ENCODE results near the gene ALPP. TPM values are rescaled to one million over a fixed set of nuclear protein-coding genes. Genes with fewer than 3 reads are reported as not detected.
"Not testable (repeated sequence)": the region's sequence is repeated elsewhere in the genome, so short reads cannot be mapped to it uniquely, and the experiment has no call there.

The ALPP gene
- total RNA-seq, 1 experiment from 2014 or later: 0.45 TPM

DNA sequence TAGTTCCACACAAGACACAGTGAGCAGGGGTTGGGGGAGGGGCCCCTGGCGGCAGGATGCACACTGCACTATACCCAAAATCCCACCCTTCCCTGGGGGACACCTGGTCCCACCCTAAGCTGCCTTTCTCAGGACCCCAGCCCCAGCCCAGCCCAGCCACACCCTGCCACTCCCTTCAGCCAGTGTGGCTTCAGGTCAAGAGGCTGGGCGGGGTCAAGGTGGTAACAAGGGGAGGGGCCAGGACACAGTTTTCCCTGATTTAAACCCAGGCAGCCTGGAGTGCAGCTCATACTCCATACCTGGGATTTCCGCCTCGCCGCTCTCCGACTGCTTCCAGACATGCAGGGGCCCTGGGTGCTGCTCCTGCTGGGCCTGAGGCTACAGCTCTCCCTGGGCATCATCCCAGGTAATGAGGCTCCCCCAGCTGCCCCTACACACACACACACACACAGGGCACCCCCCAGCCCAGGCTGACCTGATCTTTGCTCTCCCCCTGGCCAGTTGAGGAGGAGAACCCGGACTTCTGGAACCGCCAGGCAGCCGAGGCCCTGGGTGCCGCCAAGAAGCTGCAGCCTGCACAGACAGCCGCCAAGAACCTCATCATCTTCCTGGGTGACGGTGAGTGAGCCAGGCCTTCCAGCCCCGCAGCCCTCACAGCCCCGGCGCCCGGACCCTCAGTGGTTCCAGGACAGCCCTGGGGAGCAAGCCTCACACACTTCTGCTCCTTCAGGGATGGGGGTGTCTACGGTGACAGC, 28.2 kb downstream of the ALPP start, which contains the start of gene ALPG:
Gene ALPG (plus strand): TSS at position 289 of the 755 bp plus-strand sequence. CDS start 51 bp downstream, at position 340.
- Histone ChIP-seq H3K9me3 (replicated peaks) (no peaks in the 10 kb centered on the region), H3K4me3 (no peak within 1 kb of the TSS), H3K36me3 (no peaks in the 10 kb centered on the region), H3K27me3 (replicated peaks) (peaks cover 4% of the 10 kb centered on the region; the same call in 1 of the 2 replicates), H3K4me1 (replicated peaks) (no peaks in the 10 kb centered on the region), H3K27ac (no peak within 1 kb of the TSS)
- DNase-seq (ENCODE audit: low read depth in 1 of 2, low spot score in 2 of 2): no peak

DNA sequence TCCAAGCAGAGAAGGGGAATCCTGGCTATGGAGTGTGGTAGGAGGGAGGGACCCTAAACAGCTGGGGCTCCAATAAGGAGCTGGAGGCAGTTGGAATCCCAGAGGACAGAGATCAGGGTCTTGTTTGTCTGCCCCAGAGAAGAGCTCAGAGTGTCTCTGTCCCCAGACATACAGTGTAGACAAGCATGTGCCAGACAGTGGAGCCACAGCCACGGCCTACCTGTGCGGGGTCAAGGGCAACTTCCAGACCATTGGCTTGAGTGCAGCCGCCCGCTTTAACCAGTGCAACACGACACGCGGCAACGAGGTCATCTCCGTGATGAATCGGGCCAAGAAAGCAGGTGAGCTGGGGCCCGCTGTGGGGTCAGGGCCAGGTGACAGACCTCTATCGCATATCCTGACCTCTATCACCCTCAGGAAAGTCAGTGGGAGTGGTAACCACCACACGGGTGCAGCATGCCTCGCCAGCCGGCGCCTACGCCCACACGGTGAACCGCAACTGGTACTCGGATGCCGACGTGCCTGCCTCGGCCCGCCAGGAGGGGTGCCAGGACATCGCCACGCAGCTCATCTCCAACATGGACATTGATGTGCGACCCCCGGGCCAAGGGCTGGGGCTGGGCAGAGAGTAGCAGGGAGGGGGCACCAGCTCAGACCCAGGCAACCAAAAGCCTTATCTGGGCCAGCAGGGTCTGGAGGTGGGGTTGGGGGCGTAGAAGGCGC, 29.0 kb downstream of the ALPP start:
- not testable (repeated sequence) for H3K9me3 ChIP-seq (replicated peaks); DNase-seq (ENCODE audit: low read depth in 1 of 2, low spot score in 2 of 2); H3K36me3 ChIP-seq; H3K4me3 ChIP-seq; H3K4me1 ChIP-seq (replicated peaks); H3K27ac ChIP-seq
- H3K27me3 ChIP-seq (replicated peaks): peaks cover 10% of the 10 kb centered on the region

DNA sequence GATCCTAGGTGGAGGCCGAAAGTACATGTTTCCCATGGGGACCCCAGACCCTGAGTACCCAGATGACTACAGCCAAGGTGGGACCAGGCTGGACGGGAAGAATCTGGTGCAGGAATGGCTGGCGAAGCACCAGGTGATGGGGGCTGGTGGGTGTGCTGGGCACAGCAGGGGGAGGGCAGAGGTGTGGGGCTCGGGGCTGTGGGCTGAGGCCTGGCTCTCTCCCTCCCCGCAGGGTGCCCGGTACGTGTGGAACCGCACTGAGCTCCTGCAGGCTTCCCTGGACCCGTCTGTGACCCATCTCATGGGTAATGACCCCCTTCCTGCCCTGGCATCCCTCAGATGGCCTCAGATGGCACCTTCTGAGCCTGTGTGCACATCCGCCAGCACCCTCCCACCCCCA, 29.7 kb downstream of the ALPP start:
- not testable (repeated sequence) for H3K4me1 ChIP-seq (replicated peaks); H3K9me3 ChIP-seq (replicated peaks); DNase-seq (ENCODE audit: low read depth in 1 of 2, low spot score in 2 of 2); H3K27ac ChIP-seq; H3K36me3 ChIP-seq; H3K4me3 ChIP-seq
- H3K27me3 ChIP-seq (replicated peaks): peaks cover 17% of the 10 kb centered on the region

DNA sequence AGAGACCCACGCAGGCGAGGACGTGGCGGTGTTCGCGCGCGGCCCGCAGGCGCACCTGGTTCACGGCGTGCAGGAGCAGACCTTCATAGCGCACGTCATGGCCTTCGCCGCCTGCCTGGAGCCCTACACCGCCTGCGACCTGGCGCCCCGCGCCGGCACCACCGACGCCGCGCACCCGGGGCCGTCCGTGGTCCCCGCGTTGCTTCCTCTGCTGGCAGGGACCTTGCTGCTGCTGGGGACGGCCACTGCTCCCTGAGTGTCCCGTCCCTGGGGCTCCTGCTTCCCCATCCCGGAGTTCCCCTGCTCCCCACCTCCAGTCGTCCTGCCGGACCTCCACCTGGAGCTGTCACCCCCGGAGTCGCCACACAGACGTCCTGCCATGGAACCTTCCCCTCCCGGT, 31.1 kb downstream of the ALPP start:
- DNase-seq (ENCODE audit: low read depth in 1 of 2, low spot score in 2 of 2); H3K9me3 ChIP-seq (replicated peaks); H3K27ac ChIP-seq; H3K4me3 ChIP-seq; H3K36me3 ChIP-seq; H3K4me1 ChIP-seq (replicated peaks): not testable (repeated sequence)
- H3K27me3 ChIP-seq (replicated peaks): peaks cover 20% of the 10 kb centered on the region

DNA sequence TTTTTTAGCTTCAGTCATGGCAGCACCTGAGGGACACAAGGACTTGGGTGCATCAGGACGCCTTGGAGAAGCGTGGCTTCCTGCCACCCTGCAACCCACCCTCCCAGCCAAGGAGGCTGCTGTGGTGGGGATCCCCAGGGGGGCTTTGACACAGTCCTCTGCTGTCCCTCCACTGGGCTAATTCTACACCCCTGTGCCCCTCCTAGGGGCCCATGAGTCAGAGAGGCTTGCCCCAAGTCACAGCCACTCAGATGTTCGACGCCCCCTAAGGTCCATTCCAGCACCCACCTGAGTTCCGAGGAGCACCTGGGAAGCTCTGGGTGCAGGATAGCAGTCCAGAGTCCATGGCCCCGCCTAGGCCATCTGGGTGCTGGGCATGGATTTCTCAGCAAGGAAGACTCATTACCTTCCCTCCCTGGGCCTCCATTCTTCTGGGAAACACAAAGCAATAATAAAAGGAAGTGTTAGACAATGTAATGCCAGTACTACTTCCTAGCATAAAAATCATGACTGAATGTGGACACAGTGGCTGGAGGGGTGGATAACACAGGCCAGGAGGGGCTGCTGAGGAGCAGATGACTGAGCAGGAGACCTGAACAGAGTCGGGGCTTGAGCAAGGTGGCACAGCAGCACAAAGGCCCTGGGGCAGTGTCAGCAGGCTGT, 31.8 kb downstream of the ALPP start:
- Histone ChIP-seq H3K4me3 (no peak overlapping the region), H3K27ac (no peak overlapping the region), H3K4me1 (replicated peaks) (no peaks in the 10 kb centered on the region), H3K9me3 (replicated peaks) (no peaks in the 10 kb centered on the region), H3K36me3 (no peaks in the 10 kb centered on the region), H3K27me3 (replicated peaks) (peaks cover 20% of the 10 kb centered on the region)
- DNase-seq (ENCODE audit: low read depth in 1 of 2, low spot score in 2 of 2): no peak

DNA sequence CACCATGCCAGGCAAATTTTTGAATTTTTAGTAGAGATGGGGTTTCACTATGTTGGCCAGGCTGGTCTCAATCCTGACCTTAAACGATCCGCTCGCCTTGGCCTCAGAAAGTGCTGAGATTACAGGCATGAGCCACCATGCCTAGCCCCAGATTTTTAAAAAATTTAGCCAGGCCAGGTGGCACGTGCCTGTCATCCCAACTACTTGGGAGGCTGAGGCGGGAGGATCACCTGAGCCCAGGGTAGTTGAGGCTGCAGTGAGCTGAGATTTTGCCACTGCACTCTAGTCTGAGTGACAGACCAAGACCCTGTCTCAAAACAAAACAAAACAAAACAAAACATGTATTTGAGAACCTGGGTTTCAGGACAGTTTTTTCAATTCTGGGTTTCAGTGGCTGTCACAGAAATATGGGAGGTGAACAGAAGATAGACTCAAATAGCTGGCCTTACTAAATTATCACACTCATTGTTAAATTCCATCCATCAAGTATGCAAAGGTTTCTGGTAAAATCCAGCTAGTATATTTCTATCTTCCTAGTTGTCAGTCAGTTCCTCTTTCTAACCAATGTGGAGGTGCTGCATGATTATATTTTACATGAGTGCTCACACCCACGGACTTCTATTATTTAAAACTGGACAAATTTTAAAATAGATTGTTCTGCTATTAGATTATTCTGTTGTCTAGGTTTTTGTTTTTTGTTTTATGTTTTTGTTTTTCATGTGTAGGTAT, 33.5 kb downstream of the ALPP start:
- no peaks in the 10 kb centered on the region for H3K4me1 ChIP-seq (replicated peaks)
- H3K27me3 ChIP-seq (replicated peaks): peaks cover 20% of the 10 kb centered on the region
- H3K36me3 ChIP-seq: no peaks in the 10 kb centered on the region
- no peak overlapping the region for H3K4me3 ChIP-seq
- no peaks in the 10 kb centered on the region for H3K9me3 ChIP-seq (replicated peaks)
- DNase-seq (ENCODE audit: low read depth in 1 of 2, low spot score in 2 of 2): no peak
- no peak overlapping the region for H3K27ac ChIP-seq

DNA sequence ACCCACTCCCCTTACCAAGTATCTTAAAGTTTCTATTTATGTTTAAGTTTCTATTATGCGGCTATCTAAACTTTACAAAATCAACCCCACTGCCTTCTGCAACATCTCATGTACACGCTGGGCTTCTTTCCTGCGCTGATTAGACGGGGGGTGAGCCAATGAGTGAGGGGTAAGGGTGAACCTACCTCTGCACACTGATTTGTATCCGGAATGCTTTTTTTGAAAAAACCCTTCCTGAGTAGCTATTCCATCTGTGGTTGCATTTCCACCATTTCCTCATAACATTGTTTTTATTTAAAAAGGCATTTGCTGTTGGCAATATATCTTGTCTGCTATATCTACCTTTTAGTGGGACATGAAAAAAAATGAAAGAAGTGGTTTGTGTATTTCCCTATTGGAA, 34.4 kb downstream of the ALPP start:
- no peaks in the 10 kb centered on the region for H3K9me3 ChIP-seq (replicated peaks)
- H3K4me1 ChIP-seq (replicated peaks): no peaks in the 10 kb centered on the region
- H3K27ac ChIP-seq: no peak overlapping the region
- H3K4me3 ChIP-seq: no peak overlapping the region
- H3K36me3 ChIP-seq: no peaks in the 10 kb centered on the region
- DNase-seq (ENCODE audit: low read depth in 1 of 2, low spot score in 2 of 2): no peak
- H3K27me3 ChIP-seq (replicated peaks): peaks cover 20% of the 10 kb centered on the region

DNA sequence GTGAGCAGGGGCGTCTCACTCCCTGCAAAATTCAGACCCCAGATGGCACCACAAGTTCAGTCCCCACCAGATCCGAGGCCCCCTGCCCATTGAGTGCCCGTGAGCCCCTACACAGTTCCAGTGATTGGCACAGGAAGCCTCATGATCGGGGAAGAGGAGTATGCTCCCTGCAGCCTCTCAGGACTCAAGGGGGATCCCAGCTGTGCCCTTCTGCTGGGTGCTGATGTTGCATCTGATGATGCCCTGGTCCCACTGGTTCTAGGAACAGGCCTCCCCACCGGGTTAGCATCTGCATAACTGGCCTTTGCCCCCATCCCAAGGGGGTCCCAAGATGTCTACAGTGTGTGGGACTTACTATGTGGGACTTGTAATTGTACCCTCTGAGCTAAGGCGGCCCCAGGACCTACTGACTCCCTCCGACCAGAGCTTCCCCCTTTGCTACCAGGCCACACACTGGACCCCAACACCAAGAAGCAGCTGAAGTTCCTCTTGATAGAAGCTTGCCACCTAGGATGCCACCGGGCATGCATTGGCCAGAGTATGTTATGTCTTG, 36.7 kb downstream of the ALPP start:
- Histone ChIP-seq H3K27ac (no peak overlapping the region), H3K4me1 (replicated peaks) (peaks cover 16% of the 10 kb centered on the region), H3K27me3 (replicated peaks) (peaks cover 42% of the 10 kb centered on the region), H3K36me3 (no peaks in the 10 kb centered on the region), H3K9me3 (replicated peaks) (no peaks in the 10 kb centered on the region), H3K4me3 (no peak overlapping the region)
- no peak for DNase-seq (ENCODE audit: low read depth in 1 of 2, low spot score in 2 of 2)

DNA sequence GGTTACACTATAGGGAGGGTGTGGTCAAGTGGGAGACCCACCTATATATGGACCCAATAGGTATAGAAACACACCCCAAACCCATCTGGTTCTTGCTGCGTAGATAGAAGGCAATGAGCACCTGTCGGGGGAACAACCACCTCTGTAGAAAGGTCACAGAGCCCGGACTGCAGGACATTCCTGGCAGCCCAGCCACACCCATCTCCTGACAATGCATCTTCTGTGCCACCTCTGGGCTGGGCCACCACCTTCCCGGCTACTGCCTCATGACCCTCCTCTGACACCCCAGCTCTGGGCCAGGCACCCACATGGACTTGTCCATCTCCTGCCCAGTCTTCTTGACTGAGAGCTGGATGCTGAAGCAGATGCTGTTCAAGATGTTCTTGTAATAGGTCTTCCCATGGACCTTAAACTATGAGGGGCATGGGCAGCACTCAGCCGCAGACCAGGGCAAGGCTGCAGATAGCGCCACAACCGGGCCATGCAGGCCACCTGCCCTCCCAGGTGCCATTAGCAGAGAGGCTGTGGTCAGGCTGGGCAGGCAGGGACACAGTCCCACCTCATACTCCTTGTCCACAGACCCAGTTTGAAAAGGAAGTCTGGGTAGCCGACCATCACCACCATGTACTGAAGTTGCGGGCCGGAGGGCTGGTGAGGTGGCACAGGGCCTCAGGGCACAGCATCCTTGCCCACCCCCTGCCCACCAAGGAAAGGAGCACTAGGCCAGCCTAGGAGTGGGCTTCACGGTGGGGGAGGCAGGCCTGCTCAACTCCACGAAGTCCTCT, 37.4 kb downstream of the ALPP start:
- H3K9me3 ChIP-seq (replicated peaks): peaks cover 5% of the 10 kb centered on the region; the same call in 1 of the 2 replicates
- DNase-seq (ENCODE audit: low read depth in 1 of 2, low spot score in 2 of 2): no peak
- no peak overlapping the region for H3K27ac ChIP-seq
- no peak overlapping the region for H3K4me3 ChIP-seq
- peaks cover 22% of the 10 kb centered on the region for H3K4me1 ChIP-seq (replicated peaks)
- no peaks in the 10 kb centered on the region for H3K36me3 ChIP-seq
- peaks cover 49% of the 10 kb centered on the region for H3K27me3 ChIP-seq (replicated peaks)

DNA sequence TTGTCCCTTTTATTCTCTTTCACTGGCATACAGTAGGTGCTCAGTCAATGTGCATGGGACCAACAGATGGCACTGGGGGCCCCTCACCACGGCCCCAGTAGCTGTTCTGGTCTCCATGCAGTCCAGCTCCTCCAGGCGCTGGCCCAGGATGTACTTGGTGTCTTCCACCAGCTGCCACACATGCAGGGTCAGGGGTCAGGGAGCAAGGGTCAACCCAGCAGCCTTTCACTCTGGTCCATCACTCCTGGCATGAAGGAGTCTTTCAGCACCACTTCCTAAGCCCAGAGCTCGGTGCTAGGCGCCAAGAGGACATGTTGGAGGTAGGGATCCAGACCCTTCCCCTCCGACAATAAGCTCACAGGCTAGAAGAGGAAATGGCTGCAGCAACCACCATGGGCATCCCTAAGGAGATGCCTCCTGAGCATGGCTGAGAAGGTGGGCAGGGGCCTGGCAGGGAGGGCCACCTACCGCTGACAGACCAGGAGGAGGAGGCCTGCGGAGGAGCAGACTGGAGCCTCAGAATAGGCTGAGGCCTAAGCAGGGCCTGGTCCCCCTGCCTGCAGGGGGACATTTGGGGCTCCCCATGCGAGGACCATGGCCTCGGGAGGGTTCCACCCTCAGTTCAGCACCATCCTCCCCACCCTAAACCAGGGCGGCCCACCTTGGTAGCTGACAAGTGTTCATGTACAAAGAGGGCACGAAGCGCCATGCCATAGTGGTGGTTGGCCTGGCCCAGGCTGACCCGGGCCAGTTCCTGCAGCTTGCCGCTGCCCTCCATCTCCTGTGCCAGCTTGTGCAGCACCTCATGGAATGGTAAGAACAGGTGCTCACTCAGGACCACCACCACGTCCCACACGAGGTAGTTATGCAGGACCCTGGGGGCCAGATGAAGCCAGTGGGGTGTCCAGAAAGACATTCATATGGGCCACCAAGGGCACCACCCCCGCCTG, 38.2 kb downstream of the ALPP start:
- no peak for DNase-seq (ENCODE audit: low read depth in 1 of 2, low spot score in 2 of 2)
- Histone ChIP-seq H3K36me3 (no peaks in the 10 kb centered on the region), H3K9me3 (replicated peaks) (peaks cover 9% of the 10 kb centered on the region; the same call in 1 of the 2 replicates), H3K4me1 (replicated peaks) (peaks cover 24% of the 10 kb centered on the region), H3K4me3 (no peak overlapping the region), H3K27ac (no peak overlapping the region), H3K27me3 (replicated peaks) (peaks cover 54% of the 10 kb centered on the region)

DNA sequence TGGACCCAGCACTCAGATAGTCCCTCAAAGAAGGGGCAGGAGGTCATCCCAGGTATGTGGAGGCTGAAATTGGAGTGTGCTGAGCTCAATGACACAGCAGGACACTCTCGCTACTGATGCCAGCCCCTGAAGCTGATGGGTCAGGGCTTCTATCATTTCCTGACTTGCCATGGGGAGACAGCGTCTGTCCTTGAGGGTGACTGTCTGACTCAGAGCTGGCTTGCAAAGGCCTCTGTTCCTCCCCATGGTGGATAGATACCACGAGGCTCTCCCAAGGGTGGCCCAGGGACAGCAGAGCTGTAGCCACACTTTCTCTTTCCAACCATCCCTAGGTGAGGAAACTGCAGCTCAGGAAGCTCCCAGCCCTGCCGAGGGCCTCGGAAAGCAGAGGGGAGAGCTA, 38.9 kb downstream of the ALPP start:
- Histone ChIP-seq H3K36me3 (no peaks in the 10 kb centered on the region), H3K4me3 (no peak overlapping the region), H3K27me3 (replicated peaks) (peaks cover 56% of the 10 kb centered on the region), H3K4me1 (replicated peaks) (peaks cover 24% of the 10 kb centered on the region), H3K27ac (no peak overlapping the region), H3K9me3 (replicated peaks) (peaks cover 16% of the 10 kb centered on the region; the same call in 1 of the 2 replicates)
- no peak for DNase-seq (ENCODE audit: low read depth in 1 of 2, low spot score in 2 of 2)

DNA sequence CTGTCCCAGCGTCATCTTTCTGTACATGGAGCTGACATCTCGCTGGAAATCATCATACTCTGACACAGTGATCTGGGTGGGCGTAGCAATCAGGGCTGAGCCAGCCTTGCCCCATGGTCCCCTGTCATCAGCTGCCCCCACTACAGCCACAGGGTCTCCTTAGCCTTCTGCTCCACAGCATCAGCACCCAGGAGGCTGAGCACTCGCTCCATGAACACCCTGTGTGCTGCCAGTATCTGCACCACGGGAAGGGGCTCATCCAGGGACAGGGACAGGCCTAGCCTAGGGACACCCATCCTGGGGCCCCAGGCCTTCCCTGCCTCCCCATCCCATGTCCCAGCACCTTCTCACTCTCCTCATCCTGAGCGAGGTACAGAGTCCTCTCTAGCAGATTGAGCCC, 39.5 kb downstream of the ALPP start:
- H3K27me3 ChIP-seq (replicated peaks): peaks cover 54% of the 10 kb centered on the region
- H3K9me3 ChIP-seq (replicated peaks): peaks cover 19% of the 10 kb centered on the region; the same call in 1 of the 2 replicates
- no peaks in the 10 kb centered on the region for H3K36me3 ChIP-seq
- no peak for DNase-seq (ENCODE audit: low read depth in 1 of 2, low spot score in 2 of 2)
- H3K4me1 ChIP-seq (replicated peaks): peaks cover 24% of the 10 kb centered on the region
- H3K4me3 ChIP-seq: no peak overlapping the region
- no peak overlapping the region for H3K27ac ChIP-seq
